Parathyroid adenoma (tissue), 2 donors: ENCODE measurements around the gene PCSK6.
A peak's percentile ranks its signal among the peaks of the same experiment; 100 is the strongest.

ENCODE experiments used
- H2AFZ ChIP-seq: fragments of 300-600 bp; sonication (generic); one replicate; pipeline ENCODE4 v1.7.0; 2017; ENCODE audit warnings: antibody characterized with exemption, mild to moderate bottlenecking
- H3K27ac ChIP-seq: fragments of 300-600 bp; sonication (generic); one replicate; pipeline ENCODE4 v1.7.0; 2017
- H3K27me3 ChIP-seq: fragments of 300-600 bp; sonication (generic); one replicate; pipeline ENCODE4 v1.7.0; 2017; ENCODE audit warnings: low read length; ENCODE audit not compliant: control insufficient read depth, insufficient read depth
- H3K36me3 ChIP-seq: fragments of 300-600 bp; sonication (generic); one replicate; pipeline ENCODE4 v1.7.0; 2017; ENCODE audit warnings: low read length; ENCODE audit not compliant: control insufficient read depth, insufficient read depth
- H3K4me1 ChIP-seq: fragments of 300-600 bp; sonication (generic); one replicate; pipeline ENCODE4 v1.7.0; 2017; ENCODE audit warnings: control low read depth
- H3K4me2 ChIP-seq: fragments of 300-600 bp; sonication (generic); one replicate; pipeline ENCODE4 v1.7.0; 2017; ENCODE audit warnings: low read length
- H3K4me3 ChIP-seq: fragments of 300-600 bp; sonication (generic); one replicate; pipeline ENCODE4 v1.7.0; 2017; ENCODE audit warnings: low read depth, low read length
- H3K79me2 ChIP-seq: fragments of 300-600 bp; sonication (generic); one replicate; pipeline ENCODE4 v1.7.0; 2017; ENCODE audit warnings: control low read depth
- H3K9ac ChIP-seq: fragments of 300-600 bp; sonication (generic); one replicate; pipeline ENCODE4 v1.7.0; 2017; ENCODE audit warnings: mild to moderate bottlenecking
- H3K9me3 ChIP-seq: fragments of 300-600 bp; sonication (generic); one replicate; pipeline ENCODE4 v1.7.0; 2017; ENCODE audit warnings: low read length; ENCODE audit not compliant: control insufficient read depth
- TF ChIP-seq, protein P1 (sequence below): fragments of 300-600 bp; sonication (generic); IDR thresholded peaks from one replicate; pipeline ENCODE4 v1.7.0; 2017; ENCODE audit warnings: antibody characterized with exemption, mild to moderate bottlenecking
- donor health status: primary hyperparathyroidism.

Gene PCSK6

GRCh38 chr15:101277038-101277822 is 212.3 kb downstream of the PCSK6 start, which contains the start of gene SELENOS:
SELENOS (minus strand) TSS chr15:101277485; CDS start chr15:101277417, 68 bp downstream.
- Histone ChIP-seq H3K9me3 (no peaks in the 10 kb centered on the region), H3K79me2 (no peaks in the 10 kb centered on the region), H3K4me1 (no peaks in the 10 kb centered on the region), H3K4me3 (peak within 1 kb of the TSS; percentile 81), H3K27ac (peak within 1 kb of the TSS; percentile 64), H3K9ac (no peak within 1 kb of the TSS), H2AFZ (peak within 1 kb of the TSS; percentile 82), H3K36me3 (no peaks in the 10 kb centered on the region), H3K27me3 (no peaks in the 10 kb centered on the region), H3K4me2 (peak within 1 kb of the TSS; percentile 87)
- TF ChIP-seq, protein P1, sequence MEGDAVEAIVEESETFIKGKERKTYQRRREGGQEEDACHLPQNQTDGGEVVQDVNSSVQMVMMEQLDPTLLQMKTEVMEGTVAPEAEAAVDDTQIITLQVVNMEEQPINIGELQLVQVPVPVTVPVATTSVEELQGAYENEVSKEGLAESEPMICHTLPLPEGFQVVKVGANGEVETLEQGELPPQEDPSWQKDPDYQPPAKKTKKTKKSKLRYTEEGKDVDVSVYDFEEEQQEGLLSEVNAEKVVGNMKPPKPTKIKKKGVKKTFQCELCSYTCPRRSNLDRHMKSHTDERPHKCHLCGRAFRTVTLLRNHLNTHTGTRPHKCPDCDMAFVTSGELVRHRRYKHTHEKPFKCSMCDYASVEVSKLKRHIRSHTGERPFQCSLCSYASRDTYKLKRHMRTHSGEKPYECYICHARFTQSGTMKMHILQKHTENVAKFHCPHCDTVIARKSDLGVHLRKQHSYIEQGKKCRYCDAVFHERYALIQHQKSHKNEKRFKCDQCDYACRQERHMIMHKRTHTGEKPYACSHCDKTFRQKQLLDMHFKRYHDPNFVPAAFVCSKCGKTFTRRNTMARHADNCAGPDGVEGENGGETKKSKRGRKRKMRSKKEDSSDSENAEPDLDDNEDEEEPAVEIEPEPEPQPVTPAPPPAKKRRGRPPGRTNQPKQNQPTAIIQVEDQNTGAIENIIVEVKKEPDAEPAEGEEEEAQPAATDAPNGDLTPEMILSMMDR: no peak

- H3K4me1 ChIP-seq: no peaks in the 10 kb centered on the region
- no peaks in the 10 kb centered on the region for H3K36me3 ChIP-seq
Measured at GRCh38 chr15:101276501-101277037, 212.9 kb downstream of the PCSK6 start.

DNA sequence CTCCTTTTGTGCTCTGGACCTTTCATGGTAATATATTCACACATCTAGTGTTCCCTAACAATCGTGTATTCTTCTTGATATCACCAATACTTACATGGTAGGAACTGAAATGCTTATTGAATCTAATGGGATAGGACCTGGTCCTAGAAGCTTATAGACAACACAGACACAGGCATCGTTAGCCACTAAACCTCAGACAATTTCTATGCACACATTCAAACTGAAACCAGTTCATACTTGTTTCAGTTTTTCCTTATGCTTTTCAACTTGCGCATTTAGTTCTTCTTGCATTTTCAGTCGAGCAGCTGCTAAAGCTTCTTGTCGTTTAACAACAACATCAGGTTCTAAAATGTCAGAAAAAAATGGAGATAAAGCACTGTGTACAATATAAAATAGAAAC is 214.5 kb downstream of the PCSK6 start:
- no peaks in the 10 kb centered on the region for H3K9me3 ChIP-seq
- no peaks in the 10 kb centered on the region for H3K79me2 ChIP-seq
- no peak overlapping the region for H3K4me2 ChIP-seq
- H3K27me3 ChIP-seq: no peaks in the 10 kb centered on the region
- no peaks in the 10 kb centered on the region for H3K4me1 ChIP-seq
- no peak overlapping the region for H3K9ac ChIP-seq
- H3K4me3 ChIP-seq: no peak overlapping the region
- no peak overlapping the region for H3K27ac ChIP-seq
- TF ChIP-seq, protein P1: no peak
- no peaks in the 10 kb centered on the region for H3K36me3 ChIP-seq
- no peak overlapping the region for H2AFZ ChIP-seq

More at GRCh38 chr15:101276501-101277037, 212.9 kb downstream of the PCSK6 start:
- peak overlapping the region; percentile 81 for H3K4me3 ChIP-seq
- TF ChIP-seq, protein P1: no peak
- H3K9me3 ChIP-seq: no peaks in the 10 kb centered on the region
- H3K27me3 ChIP-seq: no peaks in the 10 kb centered on the region
- H3K79me2 ChIP-seq: no peaks in the 10 kb centered on the region
- peak overlapping the region; percentile 64 for H3K27ac ChIP-seq
- peak overlapping the region; percentile 87 for H3K4me2 ChIP-seq
- H2AFZ ChIP-seq: peak overlapping the region; percentile 82
- H3K9ac ChIP-seq: no peak overlapping the region

DNA sequence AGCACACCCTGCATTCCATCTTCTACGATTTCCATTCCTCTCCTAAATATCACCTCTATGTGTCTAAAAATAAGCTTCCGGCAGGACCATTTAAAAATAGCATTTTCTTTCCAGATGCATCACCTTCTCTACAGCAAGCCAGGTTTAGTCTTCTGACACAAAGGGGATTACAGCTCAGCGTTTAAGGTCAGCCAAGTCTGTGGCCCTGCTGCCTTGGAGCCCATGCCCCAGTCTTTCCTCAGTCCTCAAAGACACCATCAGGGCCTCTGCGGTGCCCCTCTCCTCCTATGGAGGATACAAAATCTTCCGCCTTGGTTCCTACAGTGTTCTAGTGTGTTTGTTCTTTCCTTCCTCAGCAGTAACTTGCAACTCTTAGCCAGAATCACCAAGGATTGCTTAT is 216.0 kb downstream of the PCSK6 start:
- H3K4me2 ChIP-seq: no peak overlapping the region
- H3K9me3 ChIP-seq: no peaks in the 10 kb centered on the region
- no peak overlapping the region for H3K27ac ChIP-seq
- H3K4me3 ChIP-seq: no peak overlapping the region
- H3K9ac ChIP-seq: no peak overlapping the region
- no peaks in the 10 kb centered on the region for H3K27me3 ChIP-seq
- H3K79me2 ChIP-seq: no peaks in the 10 kb centered on the region
- TF ChIP-seq, protein P1: no peak
- H3K36me3 ChIP-seq: no peaks in the 10 kb centered on the region
- H2AFZ ChIP-seq: no peak overlapping the region
- no peaks in the 10 kb centered on the region for H3K4me1 ChIP-seq
